Right lobe of liver (tissue), 4 donors: ENCODE data around the gene KIAA0513.

Source experiments
- CTCF ChIP-seq, 4 donors: fragments of 200-600 bp in 3 of 4; fragments of 450-650 bp in 1 of 4; IDR thresholded peaks; one replicate each; pipeline versions ENCODE4 v1.5.1 to v1.8.0; 2016 to 2022; ENCODE audit warnings: antibody characterized with exemption in 4 of 4, mild to moderate bottlenecking in 2 of 4
- POLR2A ChIP-seq: fragments of 450-650 bp; IDR thresholded peaks from one replicate; pipeline ENCODE4 v1.6.1; 2017; ENCODE audit warnings: antibody characterized with exemption, mild to moderate bottlenecking
- donor health status: DM: no; HTN: no; CAD: no.
- donor health status: DM: no; HTN: no; CAD: no.
- donor health status: DM: no; HTN: yes; CAD: no.

- TF ChIP-seq CTCF (IDR thresholded peaks at IDR 0.05) (no peak), POLR2A (no peak)
Observed at GRCh38 chr16:85069171-85069570, 41.6 kb downstream of the KIAA0513 start.
